ENCODE measurements around the gene POU2AF1.

POU2AF1 gene

DNA sequence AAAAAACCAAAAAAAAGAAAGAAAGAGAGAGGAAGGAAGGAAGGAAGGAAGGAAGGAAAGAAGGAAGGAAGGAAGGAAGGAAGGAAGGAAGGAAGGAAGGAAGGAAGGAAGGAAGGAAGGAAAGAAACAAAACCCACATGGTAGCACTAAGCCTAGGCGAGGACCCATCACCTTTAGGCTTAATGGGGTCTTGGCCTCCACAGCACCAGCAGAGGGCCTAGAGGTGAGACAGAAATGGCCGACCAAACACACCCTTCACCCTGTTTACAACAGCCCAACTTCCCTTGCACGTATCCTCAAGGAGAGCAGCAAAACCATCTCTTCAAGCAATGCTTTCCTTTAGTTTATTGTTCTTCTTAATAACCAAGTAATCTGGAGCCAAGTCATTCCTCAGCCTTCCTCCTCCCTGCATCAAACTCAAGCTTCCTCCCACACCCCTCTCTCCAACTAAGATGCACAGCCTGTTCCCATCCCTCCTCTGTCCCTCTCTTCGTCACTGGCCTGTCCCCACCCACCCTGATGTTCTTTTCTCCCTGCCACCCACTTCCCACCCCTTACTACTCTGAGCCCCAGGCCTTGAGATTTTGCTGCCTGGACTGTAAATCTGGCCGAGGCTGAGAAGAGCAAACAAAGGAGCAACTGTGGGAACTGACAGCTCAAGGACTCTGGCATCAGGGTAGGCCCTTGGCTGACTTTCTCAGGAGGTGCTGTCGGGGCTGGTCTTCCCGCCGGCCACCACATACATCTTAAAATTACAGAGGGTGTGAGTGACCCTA, 26.0 kb downstream of the POU2AF1 start:
- H3K4me3 ChIP-seq: no peak overlapping the region
- H3K9me3 ChIP-seq (ENCODE audit: low read depth, low read length): no peaks in the 10 kb centered on the region
- no peak overlapping the region for H3K27ac ChIP-seq
- DNase-seq (ENCODE audit: low read depth, low spot score): no peak
- no peaks in the 10 kb centered on the region for H3K36me3 ChIP-seq (ENCODE audit: insufficient read depth, low read length)
- H3K9ac ChIP-seq (ENCODE audit: insufficient read length): no peak overlapping the region
- TF ChIP-seq EZH2 (IDR thresholded peaks at IDR 0.05) (no peak), FOXP2 (optimal IDR thresholded peaks at IDR 0.05; ENCODE audit: control extremely low read depth, extremely low read length, insufficient read depth) (no peak), POLR2AphosphoS5 (IDR thresholded peaks at IDR 0.05; ENCODE audit: borderline replicate concordance, low read depth, low read length) (no peak)

DNA sequence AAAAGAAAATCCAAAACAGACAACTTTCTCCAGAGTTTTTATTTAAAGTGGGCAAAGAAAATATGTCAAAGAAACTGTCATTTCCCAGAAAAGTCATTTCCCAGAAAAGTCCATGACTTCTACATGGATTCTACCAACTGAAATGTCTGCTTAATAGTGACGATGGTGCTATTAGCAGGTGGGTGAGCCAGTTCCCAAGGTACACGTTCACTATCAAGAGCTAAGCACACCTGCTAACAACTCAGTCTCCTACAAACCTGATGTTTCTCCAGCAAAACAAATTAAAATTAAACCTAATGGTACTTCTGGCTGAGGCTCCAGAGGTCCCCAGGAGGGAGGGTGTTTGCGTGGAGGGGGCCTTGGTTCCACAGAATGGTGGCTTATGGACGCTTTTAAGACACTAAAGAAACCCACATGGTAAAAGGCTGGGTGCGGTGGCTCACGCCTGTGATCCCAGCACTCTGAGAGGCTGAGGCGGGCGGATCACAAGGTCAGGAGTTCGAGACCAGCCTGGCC, 26.8 kb downstream of the POU2AF1 start:
- H3K9me3 ChIP-seq (ENCODE audit: low read depth, low read length): no peaks in the 10 kb centered on the region
- TF ChIP-seq EZH2 (IDR thresholded peaks at IDR 0.05): no peak
- no peak for TF ChIP-seq FOXP2 (optimal IDR thresholded peaks at IDR 0.05; ENCODE audit: control extremely low read depth, extremely low read length, insufficient read depth)
- no peak for TF ChIP-seq POLR2AphosphoS5 (IDR thresholded peaks at IDR 0.05; ENCODE audit: borderline replicate concordance, low read depth, low read length)
- DNase-seq (ENCODE audit: low read depth, low spot score): no peak
- H3K4me3 ChIP-seq: no peak overlapping the region
- H3K27ac ChIP-seq: no peak overlapping the region
- no peaks in the 10 kb centered on the region for H3K36me3 ChIP-seq (ENCODE audit: insufficient read depth, low read length)
- H3K9ac ChIP-seq (ENCODE audit: insufficient read length): no peak overlapping the region

- no peak for DNase-seq (ENCODE audit: low read depth, low spot score)
- H3K36me3 ChIP-seq (ENCODE audit: insufficient read depth, low read length): no peaks in the 10 kb centered on the region
- no peak overlapping the region for H3K27ac ChIP-seq
- TF ChIP-seq POLR2AphosphoS5 (IDR thresholded peaks at IDR 0.05; ENCODE audit: borderline replicate concordance, low read depth, low read length): no peak
- no peak overlapping the region for H3K9ac ChIP-seq (ENCODE audit: insufficient read length)
- no peak overlapping the region for H3K4me3 ChIP-seq
- no peaks in the 10 kb centered on the region for H3K9me3 ChIP-seq (ENCODE audit: low read depth, low read length)
Observed at GRCh38 chr11:111351374-111352055, 27.6 kb downstream of the POU2AF1 start.

DNA sequence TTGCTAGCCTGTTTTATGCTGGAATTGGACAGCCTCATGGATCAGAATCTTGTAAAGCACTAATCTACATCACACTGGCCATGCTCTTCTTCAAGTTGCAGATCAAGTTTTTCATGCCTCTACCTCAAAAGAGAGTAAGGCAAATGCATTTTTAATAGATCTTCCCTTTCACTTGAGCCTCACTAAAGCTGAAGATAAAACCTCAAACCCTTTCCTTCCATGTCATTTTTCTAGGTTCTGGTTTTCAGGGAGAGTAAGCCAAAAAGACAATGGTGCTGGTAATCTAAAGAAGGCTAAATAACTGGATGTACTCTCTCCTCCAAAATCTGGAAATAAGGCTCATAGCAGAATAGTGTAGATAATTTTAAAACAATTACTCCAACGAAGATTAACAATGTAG, 28.3 kb downstream of the POU2AF1 start:
- no peak for TF ChIP-seq POLR2AphosphoS5 (IDR thresholded peaks at IDR 0.05; ENCODE audit: borderline replicate concordance, low read depth, low read length)
- no peak for TF ChIP-seq EZH2 (IDR thresholded peaks at IDR 0.05)
- TF ChIP-seq FOXP2 (optimal IDR thresholded peaks at IDR 0.05; ENCODE audit: control extremely low read depth, extremely low read length, insufficient read depth): no peak
- DNase-seq (ENCODE audit: low read depth, low spot score): no peak
- no peak overlapping the region for H3K9ac ChIP-seq (ENCODE audit: insufficient read length)
- H3K4me3 ChIP-seq: no peak overlapping the region
- H3K27ac ChIP-seq: no peak overlapping the region
- no peaks in the 10 kb centered on the region for H3K9me3 ChIP-seq (ENCODE audit: low read depth, low read length)
- no peaks in the 10 kb centered on the region for H3K36me3 ChIP-seq (ENCODE audit: insufficient read depth, low read length)

GRCh38 chr11:111349191-111349695, 29.8 kb downstream of the POU2AF1 start:
- H3K9me3 ChIP-seq (ENCODE audit: low read depth, low read length): no peaks in the 10 kb centered on the region
- H3K9ac ChIP-seq (ENCODE audit: insufficient read length): no peak overlapping the region
- no peak for TF ChIP-seq FOXP2 (optimal IDR thresholded peaks at IDR 0.05; ENCODE audit: control extremely low read depth, extremely low read length, insufficient read depth)
- no peak for TF ChIP-seq POLR2AphosphoS5 (IDR thresholded peaks at IDR 0.05; ENCODE audit: borderline replicate concordance, low read depth, low read length)
- no peak for TF ChIP-seq EZH2 (IDR thresholded peaks at IDR 0.05)
- no peak overlapping the region for H3K27ac ChIP-seq
- H3K36me3 ChIP-seq (ENCODE audit: insufficient read depth, low read length): no peaks in the 10 kb centered on the region
- no peak for DNase-seq (ENCODE audit: low read depth, low spot score)
- no peak overlapping the region for H3K4me3 ChIP-seq

GRCh38 chr11:111348147-111348546, 30.9 kb downstream of the POU2AF1 start:
- Histone ChIP-seq H3K27ac (no peak overlapping the region), H3K36me3 (ENCODE audit: insufficient read depth, low read length) (no peaks in the 10 kb centered on the region), H3K9ac (ENCODE audit: insufficient read length) (no peak overlapping the region), H3K4me3 (no peak overlapping the region), H3K9me3 (ENCODE audit: low read depth, low read length) (no peaks in the 10 kb centered on the region)
- TF ChIP-seq EZH2 (IDR thresholded peaks at IDR 0.05) (no peak), FOXP2 (optimal IDR thresholded peaks at IDR 0.05; ENCODE audit: control extremely low read depth, extremely low read length, insufficient read depth) (no peak), POLR2AphosphoS5 (IDR thresholded peaks at IDR 0.05; ENCODE audit: borderline replicate concordance, low read depth, low read length) (no peak)
- DNase-seq (ENCODE audit: low read depth, low spot score): no peak

DNA sequence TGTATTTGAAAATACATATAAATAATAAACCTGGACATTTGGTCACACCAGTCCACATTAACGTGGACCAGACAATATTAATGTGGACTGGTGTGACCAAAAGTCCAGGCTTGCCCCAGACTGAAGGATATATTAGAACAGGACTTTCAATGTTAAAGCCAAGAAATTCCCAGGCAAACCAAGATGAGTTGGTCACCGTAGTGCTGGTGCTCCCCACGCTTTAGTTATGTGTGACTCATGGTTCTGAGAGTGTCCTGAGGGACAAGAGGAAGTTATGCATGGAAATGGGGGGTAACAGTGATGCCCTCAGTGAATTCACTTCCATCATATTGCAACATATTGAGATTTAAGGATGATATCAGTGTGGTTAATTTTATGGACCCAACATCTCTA, 31.4 kb downstream of the POU2AF1 start:
- Histone ChIP-seq H3K27ac (no peak overlapping the region), H3K36me3 (ENCODE audit: insufficient read depth, low read length) (no peaks in the 10 kb centered on the region), H3K9me3 (ENCODE audit: low read depth, low read length) (no peaks in the 10 kb centered on the region), H3K4me3 (no peak overlapping the region), H3K9ac (ENCODE audit: insufficient read length) (no peak overlapping the region)
- DNase-seq (ENCODE audit: low read depth, low spot score): no peak
- TF ChIP-seq EZH2 (IDR thresholded peaks at IDR 0.05) (no peak), POLR2AphosphoS5 (IDR thresholded peaks at IDR 0.05; ENCODE audit: borderline replicate concordance, low read depth, low read length) (no peak), FOXP2 (optimal IDR thresholded peaks at IDR 0.05; ENCODE audit: control extremely low read depth, extremely low read length, insufficient read depth) (no peak)

DNA sequence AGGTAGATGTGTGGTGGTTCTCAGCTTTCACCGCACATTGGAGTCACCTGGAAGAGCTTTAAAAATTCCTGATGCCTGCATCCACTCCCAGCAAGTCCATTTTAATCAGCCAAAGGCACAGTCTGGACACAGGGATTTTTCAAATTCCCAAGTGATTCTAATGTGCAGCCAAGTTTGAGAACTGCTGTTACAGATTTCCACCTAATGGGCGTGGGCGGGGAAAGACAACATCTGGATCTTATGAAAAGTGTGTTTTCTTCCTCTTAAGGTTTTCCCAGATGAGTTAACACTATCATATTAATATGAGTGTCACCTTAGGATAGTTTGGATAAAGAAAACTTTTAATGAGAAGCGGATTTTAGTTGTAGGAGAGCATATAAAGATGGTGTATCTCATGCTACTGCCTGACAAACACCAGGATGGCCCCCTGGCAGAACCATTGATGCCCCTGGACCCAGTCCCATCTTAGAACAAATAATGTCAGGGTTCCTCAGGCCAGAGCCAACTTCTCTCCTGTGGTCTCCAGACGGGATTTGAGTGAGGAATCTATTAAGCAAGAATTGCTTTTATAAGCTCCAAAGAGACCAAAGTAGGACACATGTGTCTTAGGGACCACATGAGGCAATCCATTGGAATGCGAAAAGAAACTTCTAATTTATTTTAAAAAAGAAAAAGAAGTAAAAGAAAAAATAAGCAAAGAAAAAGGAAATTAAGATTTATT, 31.9 kb downstream of the POU2AF1 start:
- TF ChIP-seq FOXP2 (optimal IDR thresholded peaks at IDR 0.05; ENCODE audit: control extremely low read depth, extremely low read length, insufficient read depth) (no peak), POLR2AphosphoS5 (IDR thresholded peaks at IDR 0.05; ENCODE audit: borderline replicate concordance, low read depth, low read length) (no peak)

More for the DNA sequence above, 31.9 kb downstream of the POU2AF1 start:
- H3K9me3 ChIP-seq (ENCODE audit: low read depth, low read length): no peaks in the 10 kb centered on the region
- no peak overlapping the region for H3K4me3 ChIP-seq
- H3K9ac ChIP-seq (ENCODE audit: insufficient read length): no peak overlapping the region
- DNase-seq (ENCODE audit: low read depth, low spot score): no peak
- no peak overlapping the region for H3K27ac ChIP-seq
- no peaks in the 10 kb centered on the region for H3K36me3 ChIP-seq (ENCODE audit: insufficient read depth, low read length)
